K562 (cell line): ENCODE results near the gene RDH14. TPM values are rescaled to one million over a fixed set of nuclear protein-coding genes. Genes with fewer than 3 reads are reported as not detected.

Experiments
- ATAC-seq: fragments of 200-7000 bp; cut with Tn5 transposase; 3 replicates; pipeline ENCODE4 v1.9.1; 2020; ENCODE audit warnings: moderate library complexity
- BruUV-seq: library from RNA; stranded (reverse); fragments of 400-500 nt; replicated peaks from 2 replicates; lab custom pipeline; 2021; lab: Mats Ljungman, UMichigan
- CTCF ChIA-PET: fragments of 300-600 bp; formaldehyde crosslinking; extraction: SDS; loops from one replicate; lab custom pipeline; 2021; ENCODE audit warnings: low intra/inter-chr PET ratio; lab: Yijun Ruan, JAX
- POLR2A ChIA-PET: fragments of 300-600, 350-650 bp; sonication (Branson Sonifier 250); formaldehyde crosslinking; extraction: SDS; loops from one replicate; lab custom pipeline; 2021; ENCODE audit warnings: antibody characterized with exemption, inconsistent platforms; lab: Yijun Ruan, JAX
- DNase-seq, 4 experiments: peaks; one replicate each; pipeline versions ENCODE4 v3.0.0 to v3.0.0-alpha.2; 2011 to 2018; ENCODE audit warnings: low spot score in 3 of 4, mixed read lengths in 3 of 4; ENCODE audit errors: extremely low read depth in 1 of 4
- FAIRE-seq: peaks from 2 replicates; lab custom pipeline; 2011; peaks lifted over from hg19 to GRCh38; lab: Jason Lieb, UNC
- H2AFZ ChIP-seq: 2 replicates; pipeline ENCODE4 v1.6.0; 2011; ENCODE audit warnings: low read depth, low read length, control low read depth, inconsistent platforms
- H3K27ac ChIP-seq: fragments of 200-600 bp; 3 replicates; pipeline ENCODE4 v1.8.0; 2011; ENCODE audit warnings: low read depth, mild to moderate bottlenecking, control low read depth, inconsistent platforms, low read length, moderate library complexity, mixed read lengths; ENCODE audit errors: extremely low read depth
- H3K27me3 ChIP-seq, 2 experiments: fragments of 300-600 bp in 1 of 2; 2 replicates in 1 of 2; 3 replicates in 1 of 2; pipeline versions ENCODE4 v1.6.0 to v1.8.0; 2011; ENCODE audit warnings: inconsistent platforms in 2 of 2, low read length in 2 of 2, mild to moderate bottlenecking in 1 of 2, mixed read lengths in 1 of 2, moderate library complexity in 1 of 2; ENCODE audit not compliant: control insufficient read depth in 2 of 2, insufficient read depth in 2 of 2
- H3K36me3 ChIP-seq: fragments of 300-600 bp; 3 replicates; pipeline ENCODE4 v1.8.0; 2011; ENCODE audit warnings: mild to moderate bottlenecking, low read length, inconsistent platforms; ENCODE audit not compliant: control insufficient read depth, insufficient read depth
- H3K4me1 ChIP-seq, 2 experiments: fragments of 200-600 bp in 1 of 2; replicated peaks in 1 of 2; 2 replicates in 1 of 2; 3 replicates in 1 of 2; pipeline versions ENCODE4 v1.5.1 to v1.8.0; 2011; ENCODE audit warnings: inconsistent platforms in 2 of 2, low read length in 2 of 2, mild to moderate bottlenecking in 1 of 2, mixed read lengths in 1 of 2, moderate library complexity in 1 of 2; ENCODE audit not compliant: control insufficient read depth in 2 of 2, insufficient read depth in 2 of 2
- H3K4me2 ChIP-seq: 2 replicates; pipeline ENCODE4 v1.6.1; 2011; ENCODE audit warnings: low read length, control low read depth, inconsistent platforms, mixed read lengths; ENCODE audit not compliant: insufficient read depth
- H3K4me3 ChIP-seq: fragments of 200-600 bp; sonication (generic), shearing (Covaris generic); 2 replicates; pipeline ENCODE4 v1.5.1; 2016; ENCODE audit warnings: control low read depth, inconsistent platforms
- H3K79me2 ChIP-seq: fragments of 200-600 bp; 3 replicates; pipeline ENCODE4 v1.8.0; 2011; ENCODE audit warnings: low read length, inconsistent platforms; ENCODE audit not compliant: control insufficient read depth, insufficient read depth
- H3K9ac ChIP-seq, 2 experiments: 2 replicates each; pipeline versions ENCODE4 v1.6.0 to v1.6.1; 2011; ENCODE audit warnings: low read depth in 2 of 2, low read length in 2 of 2, control low read depth in 1 of 2, inconsistent platforms in 1 of 2, mild to moderate bottlenecking in 1 of 2, mixed read lengths in 1 of 2; ENCODE audit not compliant: insufficient read depth in 1 of 2
- H3K9me1 ChIP-seq: one replicate; pipeline ENCODE4 v1.6.0; 2011; ENCODE audit warnings: inconsistent platforms, mild to moderate bottlenecking, low read length, moderate library complexity; ENCODE audit not compliant: control insufficient read depth, insufficient read depth
- H3K9me3 ChIP-seq: replicated peaks from 2 replicates; pipeline ENCODE4 v1.5.1; 2011; ENCODE audit warnings: low read depth, low read length, inconsistent platforms; ENCODE audit not compliant: control insufficient read depth, insufficient read depth
- H4K20me1 ChIP-seq: replicated peaks from 2 replicates; pipeline ENCODE4 v1.6.1; 2011; ENCODE audit warnings: low read length, inconsistent platforms, mixed read lengths; ENCODE audit not compliant: control insufficient read depth, insufficient read depth
- BRCA1 ChIP-seq, 2 experiments: fragments of 450-650 bp in 1 of 2; sonication (generic) in 1 of 2; formaldehyde crosslinking in 1 of 2; IDR thresholded peaks; 2 replicates each; pipeline versions ENCODE4 v1.5.0 to v1.6.1; 2017 to 2020; ENCODE audit warnings: mild to moderate bottlenecking in 1 of 2, missing genetic modification reagents in 1 of 2
- CBX2 ChIP-seq: fragments of 200-600 bp; sonication (generic); IDR thresholded peaks from one replicate; pipeline ENCODE4 v1.6.1; 2012; ENCODE audit warnings: mild to moderate bottlenecking, low read length, inconsistent platforms; ENCODE audit not compliant: insufficient read depth, poor library complexity, severe bottlenecking
- CXXC5 ChIP-seq: fragments of 250-450 bp; sonication (Bioruptor Pico); IDR thresholded peaks from 2 replicates; pipeline ENCODE4 v1.8.0; 2022; ENCODE audit warnings: inconsistent platforms, mild to moderate bottlenecking, moderate library complexity
- EGR1 ChIP-seq: fragments of 450-650 bp; conservative IDR thresholded peaks from 2 replicates; pipeline ENCODE4 v1.6.1; 2017; ENCODE audit warnings: mild to moderate bottlenecking
- NFE2L1 ChIP-seq: fragments of 450-650 bp; IDR thresholded peaks from 2 replicates; pipeline ENCODE4 v1.6.1; 2016; ENCODE audit warnings: missing genetic modification characterization, low read depth, mild to moderate bottlenecking, missing compliant biosample characterization, moderate library complexity, borderline replicate concordance
- NFYB ChIP-seq: IDR thresholded peaks from 2 replicates; pipeline ENCODE4 v1.6.1; 2011; ENCODE audit warnings: mild to moderate bottlenecking, moderate library complexity; ENCODE audit not compliant: insufficient read length; ENCODE audit errors: extremely low read depth
- NR4A1 ChIP-seq, 2 experiments: fragments of 250-450 bp in 1 of 2; fragments of 450-650 bp in 1 of 2; sonication (Bioruptor Pico) in 1 of 2; IDR thresholded peaks; 2 replicates each; pipeline versions ENCODE4 v1.4.0 to v1.6.1; 2016 to 2020; ENCODE audit warnings: mild to moderate bottlenecking in 2 of 2, missing compliant biosample characterization in 1 of 2, missing genetic modification characterization in 1 of 2, moderate library complexity in 1 of 2
- XRCC5 ChIP-seq: fragments of 200-400 bp; formaldehyde crosslinking; IDR thresholded peaks from 2 replicates; pipeline ENCODE4 v1.6.1; 2017; ENCODE audit warnings: low read depth, mild to moderate bottlenecking, low read length
- ZFP91 ChIP-seq: sonication (generic); formaldehyde crosslinking; IDR thresholded peaks from 2 replicates; pipeline ENCODE4 v1.8.0; 2022; ENCODE audit warnings: mild to moderate bottlenecking, missing genetic modification reagents
- ZNF780A ChIP-seq: fragments of 250-450 bp; sonication (Bioruptor Pico); IDR thresholded peaks from 2 replicates; pipeline ENCODE4 v1.5.0; 2021; ENCODE audit warnings: mild to moderate bottlenecking
- WGBS: fragments of 100-300 bp; shearing (Covaris generic); methylation state at CpG from one replicate; pipeline ENCODE4 v1.1.6; 2016; ENCODE audit warnings: low coverage, mixed read lengths; ENCODE audit not compliant: insufficient coverage; ENCODE audit errors: missing lambda C conversion rate; 5-methylcytosine and 5-hydroxymethylcytosine counted together
- in situ Hi-C: fragments of 300-500 bp; cut with MboI; formaldehyde crosslinking; loops from 4 replicates; pipeline ENCODE4 v1.15.0; 2018; ENCODE audit warnings: inconsistent platforms, mixed read lengths
- intact Hi-C: fragments of 100-400 bp; cut with micrococcal nuclease; formaldehyde crosslinking; loops from 2 replicates; pipeline ENCODE4 v1.14.2; 2022
- polyA plus RNA-seq, 8 experiments: library from polyadenylated mRNA; depleted of rRNA in 4 of 8; stranded (reverse) in 5 of 8; unstranded in 3 of 8; fragments of >200 nt; fragmentation: Nextera tagmentation in 2 of 8; fragmentation: Illumina TruSeq in 1 of 8; extraction: Ambion mirVana in 2 of 8; extraction: Trizol in 1 of 8; gene quantifications; 2 replicates each; pipeline versions ENCODE4 v1.2.1 to v1.2.3, GENCODE V29; 2011 to 2014; ENCODE audit warnings: inconsistent platforms in 1 of 8, missing spikeins in 1 of 8
- total RNA-seq, 7 experiments: library from RNA; depleted of rRNA in 6 of 7; stranded (reverse); fragments of >200 nt in 6 of 7; fragmentation: Illumina TruSeq in 2 of 7; extraction: Trizol in 2 of 7; gene quantifications; 2 replicates each; pipeline versions ENCODE4 v1.2.1 to v1.2.3, GENCODE V29; 2011 to 2021; ENCODE audit warnings: low replicate concordance in 1 of 7
- TF ChIP-seq, protein P1 (sequence below): fragments of 450-650 bp; formaldehyde crosslinking; IDR thresholded peaks from 2 replicates; pipeline ENCODE4 v1.4.0; 2020; ENCODE audit warnings: mild to moderate bottlenecking, moderate library complexity

Gene RDH14
- total and polyA plus RNA-seq, 9 of the 15 experiments (the other 6 are each of a cell fraction or from before 2014, with no cell fraction given) = 6.7 to 26.2 (median 20.9) TPM

GRCh38 chr2:18598848-18599484 is 38.5 kb upstream of the RDH14 start:
- Histone ChIP-seq H3K36me3 (no peaks in the 10 kb centered on the region), H3K4me3 (no peak overlapping the region), H3K79me2 (no peaks in the 10 kb centered on the region), H3K27ac (no peak overlapping the region), H3K9ac (no peak overlapping the region), H2AFZ (no peak overlapping the region), H3K9me3 (no peaks in the 10 kb centered on the region), H4K20me1 (no peaks in the 10 kb centered on the region), H3K9me1 (no peaks in the 10 kb centered on the region), H3K4me1 (no peaks in the 10 kb centered on the region), H3K4me2 (no peak overlapping the region), H3K27me3 (no peaks in the 10 kb centered on the region)
- intact Hi-C loops = no loop called here
- CTCF ChIA-PET = no interaction called here
- POLR2A ChIA-PET = no interaction called here
- FAIRE-seq (no peak), DNase-seq (no peak), ATAC-seq (no peak)
- no peak for TF ChIP-seq NFE2L1
- TF ChIP-seq, protein P1, sequence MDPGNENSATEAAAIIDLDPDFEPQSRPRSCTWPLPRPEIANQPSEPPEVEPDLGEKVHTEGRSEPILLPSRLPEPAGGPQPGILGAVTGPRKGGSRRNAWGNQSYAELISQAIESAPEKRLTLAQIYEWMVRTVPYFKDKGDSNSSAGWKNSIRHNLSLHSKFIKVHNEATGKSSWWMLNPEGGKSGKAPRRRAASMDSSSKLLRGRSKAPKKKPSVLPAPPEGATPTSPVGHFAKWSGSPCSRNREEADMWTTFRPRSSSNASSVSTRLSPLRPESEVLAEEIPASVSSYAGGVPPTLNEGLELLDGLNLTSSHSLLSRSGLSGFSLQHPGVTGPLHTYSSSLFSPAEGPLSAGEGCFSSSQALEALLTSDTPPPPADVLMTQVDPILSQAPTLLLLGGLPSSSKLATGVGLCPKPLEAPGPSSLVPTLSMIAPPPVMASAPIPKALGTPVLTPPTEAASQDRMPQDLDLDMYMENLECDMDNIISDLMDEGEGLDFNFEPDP (CRISPR knock-in tag) = no peak
- no peak for TF ChIP-seq BRCA1 (IDR thresholded peaks at IDR 0.05)
- TF ChIP-seq BRCA1 (CRISPR knock-in tag; IDR thresholded peaks at IDR 0.05) = no peak
- no peak for TF ChIP-seq CBX2
- no peak for TF ChIP-seq CXXC5 (CRISPR knock-in tag)
- TF ChIP-seq ZNF780A = no peak
- TF ChIP-seq NR4A1 (CRISPR knock-in tag; IDR thresholded peaks at IDR 0.05) = no peak
- no peak for TF ChIP-seq NR4A1 (tag; IDR thresholded peaks at IDR 0.05)
- no peak for TF ChIP-seq ZFP91
- no peak for TF ChIP-seq XRCC5
- no peak for TF ChIP-seq EGR1
- no peak for TF ChIP-seq NFYB
- in situ Hi-C loops = no loop called here
- WGBS = 1% methylated on average over 6 of the region's 6 CpGs
- BruUV-seq = no TSS peak
